Activated CD8-positive, alpha-beta T cell treated with anti-CD3 and anti-CD28 coated beads, Interleukin-2, amount 10 ng/mL, durations not matched to agents 7 days and 5 days (primary cell): Measurements from ENCODE around the gene CHRM2. TPM values are rescaled to one million over a fixed set of nuclear protein-coding genes. Genes with fewer than 3 reads are reported as not detected.

ENCODE experiments used
- ATAC-seq: fragments of 150-1000 bp; cut with Tn5 transposase; one replicate; pipeline ENCODE4 v1.10.0; 2021; ENCODE audit warnings: moderate library complexity
- CTCF ChIA-PET: fragments of 350-600 bp; sonication (Branson Sonifier 250); formaldehyde crosslinking; loops from one replicate; lab custom pipeline; 2021; ENCODE audit warnings: antibody characterized with exemption; lab: Charles Lee
- POLR2A ChIA-PET: fragments of 350-600 bp; sonication (Branson Sonifier 250); formaldehyde crosslinking; loops from one replicate; lab custom pipeline; 2021; ENCODE audit warnings: antibody characterized with exemption; lab: Charles Lee
- DNase-seq: peaks from one replicate; pipeline ENCODE4 v3.0.0-alpha.2; 2020
- H3K27ac Mint-ChIP-seq: one replicate; pipeline ENCODE4 v1.8.0; 2021; ENCODE audit warnings: mild to moderate bottlenecking, mixed read lengths
- H3K27me3 Mint-ChIP-seq: one replicate; pipeline ENCODE4 v1.8.0; 2021; ENCODE audit warnings: low read depth, mixed read lengths
- H3K36me3 Mint-ChIP-seq: one replicate; pipeline ENCODE4 v1.8.0; 2021; ENCODE audit warnings: low read depth, mixed read lengths
- H3K4me1 Mint-ChIP-seq: one replicate; pipeline ENCODE4 v1.8.0; 2021; ENCODE audit warnings: low read depth, mixed read lengths
- H3K4me3 Mint-ChIP-seq: one replicate; pipeline ENCODE4 v1.8.0; 2021; ENCODE audit warnings: mild to moderate bottlenecking, mixed read lengths
- H3K9me3 Mint-ChIP-seq: one replicate; pipeline ENCODE4 v1.8.0; 2022; ENCODE audit warnings: mixed read lengths; ENCODE audit not compliant: insufficient read depth
- total RNA-seq, 2 experiments: library from RNA; stranded (reverse); gene quantifications; one replicate each; pipeline ENCODE4 v1.2.3, GENCODE V29; 2021

The CHRM2 gene
- total RNA-seq, 2 experiments from 2014 or later = not detected

DNA sequence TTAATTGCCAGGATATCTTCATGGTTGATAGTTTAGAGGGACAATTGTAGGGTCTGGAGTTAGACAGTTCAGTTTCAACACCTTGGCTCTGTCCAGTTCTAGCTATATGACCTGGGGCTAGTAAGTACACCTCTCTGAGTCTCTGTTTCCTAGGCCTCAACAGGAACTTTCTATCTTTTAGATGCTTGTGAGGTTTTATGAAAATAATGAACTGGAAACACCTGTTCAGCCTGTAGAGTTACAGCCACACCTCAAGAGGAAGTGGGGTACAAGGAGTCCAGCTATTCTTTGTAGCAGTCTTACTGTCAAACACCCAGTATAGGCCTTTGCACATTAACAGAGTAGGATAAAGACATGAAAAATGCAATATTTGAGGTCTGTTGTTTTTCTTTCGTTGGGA, 73.4 kb downstream of the CHRM2 start:
- no peak overlapping the region for H3K27ac Mint-ChIP-seq
- ChIA-PET CTCF (no interaction called here), POLR2A (no interaction called here)
- no peaks in the 10 kb centered on the region for H3K4me1 Mint-ChIP-seq
- no peaks in the 10 kb centered on the region for H3K36me3 Mint-ChIP-seq
- no peaks in the 10 kb centered on the region for H3K27me3 Mint-ChIP-seq
- ATAC-seq (no peak), DNase-seq (no peak)
- no peak overlapping the region for H3K4me3 Mint-ChIP-seq
- peaks cover 3% of the 10 kb centered on the region for H3K9me3 Mint-ChIP-seq

DNA sequence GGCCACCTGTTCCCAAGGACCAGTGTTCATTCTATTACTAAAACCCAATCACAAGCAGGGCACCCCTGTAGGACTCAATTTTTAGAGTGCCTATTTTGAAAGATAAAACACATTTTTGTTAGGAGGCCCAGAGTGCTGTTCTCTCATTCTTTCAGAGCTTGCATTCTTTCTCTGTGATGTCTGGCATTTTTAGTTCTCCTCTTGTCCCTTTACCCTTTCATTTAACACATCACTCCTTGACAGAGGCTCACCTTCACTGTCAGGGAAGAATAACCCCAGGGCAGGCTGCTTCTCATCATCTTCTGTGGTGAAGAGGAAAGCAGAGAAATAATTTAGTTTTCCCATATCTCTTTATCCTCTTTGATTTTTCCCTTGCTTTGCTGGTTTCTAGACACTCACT, 73.9 kb downstream of the CHRM2 start:
- H3K36me3 Mint-ChIP-seq = no peaks in the 10 kb centered on the region

GRCh38 chr7:136942994-136943393, 74.5 kb downstream of the CHRM2 start:
- no peak for ATAC-seq
- Mint-ChIP-seq H3K36me3 (no peaks in the 10 kb centered on the region), H3K27me3 (no peaks in the 10 kb centered on the region), H3K4me1 (no peaks in the 10 kb centered on the region), H3K4me3 (no peak overlapping the region), H3K9me3 (peaks cover 3% of the 10 kb centered on the region), H3K27ac (no peak overlapping the region)
- POLR2A ChIA-PET = no interaction called here
- no peak for DNase-seq
- CTCF ChIA-PET = no interaction called here

More for the DNA sequence above, 73.9 kb downstream of the CHRM2 start:
- no peak overlapping the region for H3K27ac Mint-ChIP-seq
- DNase-seq = no peak
- H3K27me3 Mint-ChIP-seq = no peaks in the 10 kb centered on the region
- CTCF ChIA-PET = no interaction called here
- peaks cover 3% of the 10 kb centered on the region for H3K9me3 Mint-ChIP-seq
- no peaks in the 10 kb centered on the region for H3K4me1 Mint-ChIP-seq
- no peak for ATAC-seq
- no peak overlapping the region for H3K4me3 Mint-ChIP-seq
- POLR2A ChIA-PET = no interaction called here

GRCh38 chr7:136947347-136947746, 78.9 kb downstream of the CHRM2 start:
- no peak overlapping the region for H3K4me3 Mint-ChIP-seq
- H3K4me1 Mint-ChIP-seq = no peaks in the 10 kb centered on the region
- no peaks in the 10 kb centered on the region for H3K27me3 Mint-ChIP-seq
- POLR2A ChIA-PET = no interaction called here
- CTCF ChIA-PET = no interaction called here
- no peak for ATAC-seq
- peaks cover 2% of the 10 kb centered on the region for H3K9me3 Mint-ChIP-seq
- H3K36me3 Mint-ChIP-seq = no peaks in the 10 kb centered on the region
- no peak for DNase-seq
- no peak overlapping the region for H3K27ac Mint-ChIP-seq

GRCh38 chr7:136950331-136950730, 81.9 kb downstream of the CHRM2 start:
- CTCF ChIA-PET = no interaction called here

GRCh38 chr7:136953386-136953785, 84.9 kb downstream of the CHRM2 start:
- H3K27ac Mint-ChIP-seq = no peak overlapping the region
- POLR2A ChIA-PET = no interaction called here
- ATAC-seq (no peak), DNase-seq (no peak)
- CTCF ChIA-PET = no interaction called here
- peaks cover 4% of the 10 kb centered on the region for H3K9me3 Mint-ChIP-seq
- no peaks in the 10 kb centered on the region for H3K4me1 Mint-ChIP-seq
- H3K4me3 Mint-ChIP-seq = no peak overlapping the region
- no peaks in the 10 kb centered on the region for H3K36me3 Mint-ChIP-seq
- no peaks in the 10 kb centered on the region for H3K27me3 Mint-ChIP-seq

More at GRCh38 chr7:136950331-136950730, 81.9 kb downstream of the CHRM2 start:
- peaks cover 4% of the 10 kb centered on the region for H3K9me3 Mint-ChIP-seq
- H3K36me3 Mint-ChIP-seq = no peaks in the 10 kb centered on the region
- no peak overlapping the region for H3K4me3 Mint-ChIP-seq
- POLR2A ChIA-PET = no interaction called here
- H3K4me1 Mint-ChIP-seq = no peaks in the 10 kb centered on the region
- no peak overlapping the region for H3K27ac Mint-ChIP-seq
- DNase-seq (no peak), ATAC-seq (no peak)
- no peaks in the 10 kb centered on the region for H3K27me3 Mint-ChIP-seq

DNA sequence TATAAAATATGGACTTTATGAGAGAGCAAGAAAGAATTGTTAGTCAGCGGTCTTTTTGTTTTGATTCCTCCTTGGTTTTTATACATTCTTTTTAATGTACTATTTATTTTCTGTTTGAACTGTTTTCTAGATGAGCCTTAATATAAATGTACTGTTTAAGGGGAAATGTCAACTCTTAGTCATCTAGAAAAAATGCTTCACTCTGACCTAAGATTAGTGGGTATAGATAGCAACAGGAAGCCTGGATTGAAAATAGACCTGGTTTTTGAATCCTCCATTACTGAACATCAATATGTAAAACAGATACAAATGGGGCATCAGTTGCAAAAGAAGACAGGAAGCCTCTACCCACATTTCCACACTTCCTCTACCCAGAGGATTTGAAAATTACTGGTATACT, 87.8 kb downstream of the CHRM2 start:
- Mint-ChIP-seq H3K36me3 (no peaks in the 10 kb centered on the region), H3K27me3 (no peaks in the 10 kb centered on the region), H3K4me3 (no peak overlapping the region), H3K4me1 (no peaks in the 10 kb centered on the region), H3K27ac (no peak overlapping the region), H3K9me3 (peaks cover 14% of the 10 kb centered on the region)
- DNase-seq (no peak), ATAC-seq (no peak)
- ChIA-PET POLR2A (no interaction called here), CTCF (no interaction called here)

DNA sequence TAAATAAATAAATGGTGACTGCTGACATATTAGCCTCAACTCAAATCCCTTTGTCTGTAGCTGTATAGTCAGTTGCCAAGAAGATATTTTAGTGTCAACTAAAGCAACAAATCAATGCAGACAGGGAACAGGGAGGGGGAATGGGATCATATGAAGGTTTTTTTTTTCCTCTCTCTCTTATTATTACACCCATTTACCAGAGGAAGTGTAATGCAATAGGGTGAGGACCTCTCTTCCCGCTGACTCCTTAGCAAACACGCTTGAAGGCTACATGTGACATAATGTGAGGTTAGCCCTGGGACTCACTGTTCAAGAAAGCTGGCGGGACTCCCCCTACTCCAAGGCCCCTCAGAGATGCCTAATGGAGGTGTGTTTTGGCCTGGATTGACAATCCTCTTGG, 88.2 kb downstream of the CHRM2 start:
- ATAC-seq (no peak), DNase-seq (no peak)
- Mint-ChIP-seq H3K27ac (no peak overlapping the region), H3K36me3 (no peaks in the 10 kb centered on the region), H3K4me3 (no peak overlapping the region), H3K4me1 (no peaks in the 10 kb centered on the region), H3K9me3 (peaks cover 14% of the 10 kb centered on the region), H3K27me3 (no peaks in the 10 kb centered on the region)
- CTCF ChIA-PET = no interaction called here
- POLR2A ChIA-PET = no interaction called here

- POLR2A ChIA-PET = no interaction called here
- H3K27ac Mint-ChIP-seq = no peak overlapping the region
- H3K27me3 Mint-ChIP-seq = no peaks in the 10 kb centered on the region
- CTCF ChIA-PET = no interaction called here
- ATAC-seq (no peak), DNase-seq (no peak)
- no peaks in the 10 kb centered on the region for H3K36me3 Mint-ChIP-seq
- H3K4me1 Mint-ChIP-seq = no peaks in the 10 kb centered on the region
- peaks cover 14% of the 10 kb centered on the region for H3K9me3 Mint-ChIP-seq
- H3K4me3 Mint-ChIP-seq = no peak overlapping the region
Measured at GRCh38 chr7:136957391-136957790, 88.9 kb downstream of the CHRM2 start.

DNA sequence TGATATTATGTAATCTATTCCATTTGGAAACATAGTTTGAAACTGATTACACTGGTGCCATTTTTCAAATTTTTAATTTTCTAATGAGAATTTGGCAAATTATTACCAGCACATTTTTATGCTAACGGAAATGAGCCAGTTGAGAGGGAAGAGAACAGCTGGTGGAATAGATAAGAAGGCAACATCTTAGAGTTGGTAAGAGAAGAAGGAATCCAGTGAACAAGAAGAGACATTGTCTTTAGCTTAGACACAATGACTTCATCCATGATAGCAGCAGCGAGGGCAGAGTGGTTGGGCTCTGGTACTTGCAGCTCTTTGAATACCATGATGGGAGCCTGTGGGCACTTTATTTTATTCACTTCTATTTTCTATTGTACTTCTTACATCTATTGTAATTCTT, 89.6 kb downstream of the CHRM2 start:
- H3K27ac Mint-ChIP-seq = no peak overlapping the region
- H3K4me3 Mint-ChIP-seq = no peak overlapping the region
- no peak for ATAC-seq
- no peaks in the 10 kb centered on the region for H3K36me3 Mint-ChIP-seq
- ChIA-PET CTCF (no interaction called here), POLR2A (no interaction called here)
- H3K4me1 Mint-ChIP-seq = no peaks in the 10 kb centered on the region
- peaks cover 14% of the 10 kb centered on the region for H3K9me3 Mint-ChIP-seq
- H3K27me3 Mint-ChIP-seq = no peaks in the 10 kb centered on the region
- DNase-seq = no peak

DNA sequence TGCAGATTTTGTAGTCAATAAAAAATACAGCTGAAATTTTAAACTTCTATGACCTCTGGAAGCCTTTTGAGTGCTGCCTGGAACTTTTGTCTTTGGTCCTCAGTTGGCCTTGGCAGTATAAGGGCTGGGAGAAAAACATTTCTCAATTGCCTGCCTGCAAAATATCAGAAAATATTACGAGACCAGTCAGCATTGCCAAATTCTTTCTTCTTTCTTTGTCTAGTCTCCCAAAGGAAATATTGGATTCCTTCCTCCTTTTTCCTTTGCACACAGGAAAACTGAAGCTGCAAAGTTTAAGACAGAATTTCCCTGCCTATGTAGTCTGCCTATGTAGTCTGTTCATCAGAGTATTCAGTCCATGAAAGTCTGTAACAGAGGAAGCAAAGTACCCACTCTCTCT, 95.9 kb downstream of the CHRM2 start:
- Mint-ChIP-seq H3K36me3 (no peaks in the 10 kb centered on the region), H3K4me1 (no peaks in the 10 kb centered on the region), H3K4me3 (no peak overlapping the region), H3K27ac (no peak overlapping the region), H3K9me3 (peaks cover 5% of the 10 kb centered on the region), H3K27me3 (no peaks in the 10 kb centered on the region)
- ChIA-PET CTCF (no interaction called here), POLR2A (no interaction called here)
- DNase-seq (no peak), ATAC-seq (no peak)

GRCh38 chr7:136966825-136967224, 98.4 kb downstream of the CHRM2 start:
- no peak for DNase-seq
- Mint-ChIP-seq H3K4me3 (no peak overlapping the region), H3K36me3 (no peaks in the 10 kb centered on the region), H3K27me3 (no peaks in the 10 kb centered on the region), H3K4me1 (no peaks in the 10 kb centered on the region), H3K9me3 (no peaks in the 10 kb centered on the region), H3K27ac (no peak overlapping the region)
- ChIA-PET CTCF (no interaction called here), POLR2A (no interaction called here)
- ATAC-seq = no peak

- DNase-seq (no peak), ATAC-seq (no peak)
- H3K27ac Mint-ChIP-seq = no peak overlapping the region
- CTCF ChIA-PET = no interaction called here
- H3K27me3 Mint-ChIP-seq = no peaks in the 10 kb centered on the region
- POLR2A ChIA-PET = no interaction called here
- H3K9me3 Mint-ChIP-seq = no peaks in the 10 kb centered on the region
- no peaks in the 10 kb centered on the region for H3K36me3 Mint-ChIP-seq
- no peaks in the 10 kb centered on the region for H3K4me1 Mint-ChIP-seq
- H3K4me3 Mint-ChIP-seq = no peak overlapping the region
Measured at GRCh38 chr7:136969761-136970160, 101.3 kb downstream of the CHRM2 start.
